ENCODE data around the gene ZBTB4.

ZBTB4 gene

GRCh38 chr17:7477392-7478275, 1.8 kb downstream of the ZBTB4 start:
- Histone ChIP-seq H3K9me3 (ENCODE audit: insufficient read depth, low read depth, low read length) (no peaks in the 10 kb centered on the region), H3K9ac (ENCODE audit: low read depth, low read length, poor library complexity, severe bottlenecking) (peak overlapping the region; percentile 95), H3K27me3 (ENCODE audit: insufficient read depth, low read length, poor library complexity, severe bottlenecking) (no peaks in the 10 kb centered on the region), H2AFZ (ENCODE audit: low read length) (no peak overlapping the region), H3K4me3 (ENCODE audit: low read length, poor library complexity, severe bottlenecking) (peak overlapping the region; percentile 82), H3K79me2 (ENCODE audit: insufficient read depth, low read length) (peaks cover 81% of the 10 kb centered on the region), H4K20me1 (ENCODE audit: insufficient read depth, low read length, poor library complexity, severe bottlenecking) (peaks cover 24% of the 10 kb centered on the region), H3K4me1 (ENCODE audit: insufficient read depth, low read length, poor library complexity, severe bottlenecking) (peaks cover 38% of the 10 kb centered on the region), H3K36me3 (ENCODE audit: insufficient read depth, low read length) (no peaks in the 10 kb centered on the region), H3F3A (ENCODE audit: low read depth) (no peaks in the 10 kb centered on the region), H3K4me2 (ENCODE audit: low read depth, low read length, poor library complexity, severe bottlenecking) (peak overlapping the region; percentile 83), H3K9me2 (replicated peaks; ENCODE audit: low read depth, low read length) (no peaks in the 10 kb centered on the region)
- no peak for TF ChIP-seq EZH2phosphoT487 (IDR thresholded peaks at IDR 0.05; ENCODE audit: borderline replicate concordance)
- TF ChIP-seq, protein P1, sequence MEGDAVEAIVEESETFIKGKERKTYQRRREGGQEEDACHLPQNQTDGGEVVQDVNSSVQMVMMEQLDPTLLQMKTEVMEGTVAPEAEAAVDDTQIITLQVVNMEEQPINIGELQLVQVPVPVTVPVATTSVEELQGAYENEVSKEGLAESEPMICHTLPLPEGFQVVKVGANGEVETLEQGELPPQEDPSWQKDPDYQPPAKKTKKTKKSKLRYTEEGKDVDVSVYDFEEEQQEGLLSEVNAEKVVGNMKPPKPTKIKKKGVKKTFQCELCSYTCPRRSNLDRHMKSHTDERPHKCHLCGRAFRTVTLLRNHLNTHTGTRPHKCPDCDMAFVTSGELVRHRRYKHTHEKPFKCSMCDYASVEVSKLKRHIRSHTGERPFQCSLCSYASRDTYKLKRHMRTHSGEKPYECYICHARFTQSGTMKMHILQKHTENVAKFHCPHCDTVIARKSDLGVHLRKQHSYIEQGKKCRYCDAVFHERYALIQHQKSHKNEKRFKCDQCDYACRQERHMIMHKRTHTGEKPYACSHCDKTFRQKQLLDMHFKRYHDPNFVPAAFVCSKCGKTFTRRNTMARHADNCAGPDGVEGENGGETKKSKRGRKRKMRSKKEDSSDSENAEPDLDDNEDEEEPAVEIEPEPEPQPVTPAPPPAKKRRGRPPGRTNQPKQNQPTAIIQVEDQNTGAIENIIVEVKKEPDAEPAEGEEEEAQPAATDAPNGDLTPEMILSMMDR (conservative IDR thresholded peaks at IDR 0.05; ENCODE audit: low read length): no peak

DNA sequence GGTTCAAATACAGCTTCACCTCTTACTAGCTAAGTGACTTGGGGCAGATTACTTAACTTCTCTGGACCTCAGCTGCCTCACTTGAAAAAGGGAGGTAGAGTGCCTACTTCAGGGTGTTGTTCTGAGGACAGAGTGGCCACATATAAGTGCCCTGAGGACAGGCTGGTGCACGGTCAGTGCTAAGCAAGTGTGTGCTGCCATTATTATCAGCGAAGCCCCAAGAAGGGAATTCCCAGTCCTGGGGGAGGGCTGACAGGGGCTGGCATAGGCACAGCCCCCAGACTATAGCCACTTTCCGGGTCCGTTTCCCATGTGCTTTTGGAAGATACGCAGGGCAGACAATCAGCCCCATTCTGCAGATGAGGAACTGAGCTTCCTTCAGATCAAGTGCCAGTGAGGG, 2.5 kb downstream of the ZBTB4 start:
- Histone ChIP-seq H3K9me3 (ENCODE audit: insufficient read depth, low read depth, low read length) (no peaks in the 10 kb centered on the region), H3K9ac (ENCODE audit: low read depth, low read length, poor library complexity, severe bottlenecking) (no peak overlapping the region), H3K9me2 (replicated peaks; ENCODE audit: low read depth, low read length) (no peaks in the 10 kb centered on the region), H3K4me1 (ENCODE audit: insufficient read depth, low read length, poor library complexity, severe bottlenecking) (peaks cover 39% of the 10 kb centered on the region), H3K27me3 (ENCODE audit: insufficient read depth, low read length, poor library complexity, severe bottlenecking) (no peaks in the 10 kb centered on the region), H2AFZ (ENCODE audit: low read length) (no peak overlapping the region), H3K4me2 (ENCODE audit: low read depth, low read length, poor library complexity, severe bottlenecking) (peak overlapping the region; percentile 83), H4K20me1 (ENCODE audit: insufficient read depth, low read length, poor library complexity, severe bottlenecking) (peaks cover 24% of the 10 kb centered on the region), H3K36me3 (ENCODE audit: insufficient read depth, low read length) (no peaks in the 10 kb centered on the region), H3K4me3 (ENCODE audit: low read length, poor library complexity, severe bottlenecking) (peak overlapping the region; percentile 82), H3K79me2 (ENCODE audit: insufficient read depth, low read length) (peaks cover 85% of the 10 kb centered on the region), H3F3A (ENCODE audit: low read depth) (no peaks in the 10 kb centered on the region)
- no peak for TF ChIP-seq EZH2phosphoT487 (IDR thresholded peaks at IDR 0.05; ENCODE audit: borderline replicate concordance)
- TF ChIP-seq, protein P1 (conservative IDR thresholded peaks at IDR 0.05; ENCODE audit: low read length): no peak

DNA sequence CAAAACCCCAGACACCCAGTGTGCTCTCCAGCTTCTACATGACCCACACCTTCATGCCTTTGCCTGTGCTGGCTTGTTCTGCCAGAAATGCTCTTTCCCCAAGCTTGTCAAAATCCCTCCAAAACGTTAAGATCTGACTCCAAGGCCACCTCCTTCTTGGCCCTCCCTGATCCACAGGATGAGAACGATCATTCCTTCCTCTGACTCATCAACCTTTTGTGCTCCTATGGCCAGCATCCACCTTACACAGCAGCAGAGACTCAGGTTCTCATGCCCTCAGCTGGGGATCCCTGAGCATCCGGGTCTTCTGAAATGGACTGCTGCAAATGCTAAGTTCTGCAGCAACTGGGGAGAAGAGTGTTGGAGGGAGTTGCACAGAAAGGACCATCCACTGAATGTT, 2.9 kb downstream of the ZBTB4 start:
- H3K27me3 ChIP-seq (ENCODE audit: insufficient read depth, low read length, poor library complexity, severe bottlenecking): no peaks in the 10 kb centered on the region
- H2AFZ ChIP-seq (ENCODE audit: low read length): no peak overlapping the region
- H3F3A ChIP-seq (ENCODE audit: low read depth): no peaks in the 10 kb centered on the region
- no peak for TF ChIP-seq EZH2phosphoT487 (IDR thresholded peaks at IDR 0.05; ENCODE audit: borderline replicate concordance)
- TF ChIP-seq, protein P1 (conservative IDR thresholded peaks at IDR 0.05; ENCODE audit: low read length): no peak
- no peaks in the 10 kb centered on the region for H3K9me3 ChIP-seq (ENCODE audit: insufficient read depth, low read depth, low read length)
- H3K4me1 ChIP-seq (ENCODE audit: insufficient read depth, low read length, poor library complexity, severe bottlenecking): peaks cover 44% of the 10 kb centered on the region
- H3K9ac ChIP-seq (ENCODE audit: low read depth, low read length, poor library complexity, severe bottlenecking): peak overlapping the region; percentile 21
- no peaks in the 10 kb centered on the region for H3K36me3 ChIP-seq (ENCODE audit: insufficient read depth, low read length)
- peak overlapping the region; percentile 82 for H3K4me3 ChIP-seq (ENCODE audit: low read length, poor library complexity, severe bottlenecking)
- peak overlapping the region; percentile 83 for H3K4me2 ChIP-seq (ENCODE audit: low read depth, low read length, poor library complexity, severe bottlenecking)
- H3K79me2 ChIP-seq (ENCODE audit: insufficient read depth, low read length): peaks cover 80% of the 10 kb centered on the region
- no peaks in the 10 kb centered on the region for H3K9me2 ChIP-seq (replicated peaks; ENCODE audit: low read depth, low read length)
- H4K20me1 ChIP-seq (ENCODE audit: insufficient read depth, low read length, poor library complexity, severe bottlenecking): peaks cover 24% of the 10 kb centered on the region
